ENCODE measurements around the gene CHURC1.
"Not testable (repeated sequence)": the region's sequence is repeated elsewhere in the genome, so short reads cannot be mapped to it uniquely, and the experiment has no call there.

The CHURC1 gene

GRCh38 chr14:64910847-64911495 is 3.3 kb upstream of the CHURC1 start:
- DNase-seq (ENCODE audit: low read depth): no peak

GRCh38 chr14:64912261-64912660 is 2.0 kb upstream of the CHURC1 start:
- DNase-seq (ENCODE audit: low read depth): no peak

- not testable (repeated sequence) for DNase-seq (ENCODE audit: low read depth)
These were observed 778 bp upstream of the CHURC1 start for GRCh38 chr14:64913477-64913876.

- DNase-seq (ENCODE audit: low read depth): no peak
These were observed 772 bp downstream of the CHURC1 start for GRCh38 chr14:64915029-64915424.

- DNase-seq (ENCODE audit: low read depth): no peak
These were observed 1.5 kb downstream of the CHURC1 start for GRCh38 chr14:64915797-64916196.

GRCh38 chr14:64918216-64918615 is 4.0 kb downstream of the CHURC1 start:
- DNase-seq (ENCODE audit: low read depth): no peak

- DNase-seq (ENCODE audit: low read depth): no peak
These were observed 5.0 kb downstream of the CHURC1 start for GRCh38 chr14:64919215-64919614.

GRCh38 chr14:64919618-64920017 is 5.4 kb downstream of the CHURC1 start:
- no peak for DNase-seq (ENCODE audit: low read depth)

GRCh38 chr14:64920465-64920864 is 6.2 kb downstream of the CHURC1 start:
- no peak for DNase-seq (ENCODE audit: low read depth)

- DNase-seq (ENCODE audit: low read depth): no peak
These were observed 8.8 kb downstream of the CHURC1 start for GRCh38 chr14:64923015-64923414.

GRCh38 chr14:64926398-64926995 is 12.2 kb downstream of the CHURC1 start:
- no peak for DNase-seq (ENCODE audit: low read depth)

GRCh38 chr14:64927031-64927430 is 12.8 kb downstream of the CHURC1 start:
- no peak for DNase-seq (ENCODE audit: low read depth)

- DNase-seq (ENCODE audit: low read depth): no peak
These were observed 14.2 kb downstream of the CHURC1 start for GRCh38 chr14:64928239-64929013.

GRCh38 chr14:64929014-64929359 is 14.7 kb downstream of the CHURC1 start:
- DNase-seq (ENCODE audit: low read depth): no peak

GRCh38 chr14:64930085-64930843 is 16.0 kb downstream of the CHURC1 start:
- no peak for DNase-seq (ENCODE audit: low read depth)

- DNase-seq (ENCODE audit: low read depth): no peak
These were observed 16.9 kb downstream of the CHURC1 start for GRCh38 chr14:64931123-64931522.

- DNase-seq (ENCODE audit: low read depth): no peak
These were observed 18.0 kb downstream of the CHURC1 start for GRCh38 chr14:64932231-64932630.

GRCh38 chr14:64934338-64934929 is 20.2 kb downstream of the CHURC1 start:
- no peak for DNase-seq (ENCODE audit: low read depth)

- no peak for DNase-seq (ENCODE audit: low read depth)
These were observed 21.3 kb downstream of the CHURC1 start for GRCh38 chr14:64935508-64935907.

GRCh38 chr14:64937171-64937820 is 23.0 kb downstream of the CHURC1 start:
- no peak for DNase-seq (ENCODE audit: low read depth)

GRCh38 chr14:64937821-64938193 is 23.6 kb downstream of the CHURC1 start:
- DNase-seq (ENCODE audit: low read depth): no peak

All from activated T-cell treated with anti-CD3 and anti-CD28 coated beads for 24 hours (primary cell).